Thoracic aorta (tissue), 2 donors: ENCODE measurements around the gene ZNF584. TPM values are rescaled to one million over a fixed set of nuclear protein-coding genes. Genes with fewer than 3 reads are reported as not detected.
A peak's percentile ranks its signal among the peaks of the same experiment; 100 is the strongest.
"Not testable (repeated sequence)": the region's sequence is repeated elsewhere in the genome, so short reads cannot be mapped to it uniquely, and the experiment has no call there.

Experiments
- ATAC-seq: fragments of 150-250 bp; one replicate; pipeline ENCODE4 v1.8.0; 2017; ENCODE audit warnings: low read depth; ENCODE audit not compliant: insufficient number of reproducible peaks, low FRiP score
- DNase-seq: peaks from one replicate; pipeline ENCODE4 v3.0.0-alpha.2; 2020; ENCODE audit warnings: low spot score
- H3K27ac ChIP-seq, 2 donors: fragments of 200-600 bp; sonication (generic); 1 replicate in 1 of 2; 2 replicates in 1 of 2; pipeline ENCODE4 v1.5.1; 2016; ENCODE audit warnings: mild to moderate bottlenecking in 2 of 2, moderate library complexity in 2 of 2
- H3K27me3 ChIP-seq: fragments of 200-600 bp; sonication (generic); replicated peaks from 2 replicates; pipeline ENCODE4 v1.6.0; 2016; ENCODE audit warnings: mild to moderate bottlenecking; ENCODE audit not compliant: insufficient read depth
- H3K36me3 ChIP-seq: fragments of 200-600 bp; sonication (generic); one replicate; pipeline ENCODE4 v1.5.1; 2016
- H3K4me1 ChIP-seq, 2 donors: fragments of 200-600 bp; sonication (generic); 1 replicate in 1 of 2; 2 replicates in 1 of 2; pipeline versions ENCODE4 v1.5.1 to v1.6.0; 2016; ENCODE audit warnings: low read depth in 2 of 2, mild to moderate bottlenecking in 1 of 2; ENCODE audit not compliant: control insufficient read depth in 1 of 2
- H3K4me3 ChIP-seq: fragments of 200-600 bp; sonication (generic); 2 replicates; pipeline ENCODE4 v1.5.1; 2016; ENCODE audit warnings: mild to moderate bottlenecking
- H3K9me3 ChIP-seq: fragments of 200-600 bp; sonication (generic); 2 replicates; pipeline ENCODE4 v1.5.1; 2016
- total RNA-seq, 2 donors: library from RNA; depleted of rRNA; stranded (reverse); fragments of >200 nt; gene quantifications; one replicate each; pipeline versions ENCODE4 v1.1.0 to v1.2.3, GENCODE V29; 2016
- TF ChIP-seq, protein P1 (sequence below): fragments of 200-600 bp; sonication (generic); IDR thresholded peaks from one replicate; pipeline ENCODE4 v1.5.1; 2019; ENCODE audit warnings: antibody characterized with exemption

The ZNF584 gene
- total RNA-seq, 2 donors from 2014 or later, result 18.7 to 31.5 TPM

DNA sequence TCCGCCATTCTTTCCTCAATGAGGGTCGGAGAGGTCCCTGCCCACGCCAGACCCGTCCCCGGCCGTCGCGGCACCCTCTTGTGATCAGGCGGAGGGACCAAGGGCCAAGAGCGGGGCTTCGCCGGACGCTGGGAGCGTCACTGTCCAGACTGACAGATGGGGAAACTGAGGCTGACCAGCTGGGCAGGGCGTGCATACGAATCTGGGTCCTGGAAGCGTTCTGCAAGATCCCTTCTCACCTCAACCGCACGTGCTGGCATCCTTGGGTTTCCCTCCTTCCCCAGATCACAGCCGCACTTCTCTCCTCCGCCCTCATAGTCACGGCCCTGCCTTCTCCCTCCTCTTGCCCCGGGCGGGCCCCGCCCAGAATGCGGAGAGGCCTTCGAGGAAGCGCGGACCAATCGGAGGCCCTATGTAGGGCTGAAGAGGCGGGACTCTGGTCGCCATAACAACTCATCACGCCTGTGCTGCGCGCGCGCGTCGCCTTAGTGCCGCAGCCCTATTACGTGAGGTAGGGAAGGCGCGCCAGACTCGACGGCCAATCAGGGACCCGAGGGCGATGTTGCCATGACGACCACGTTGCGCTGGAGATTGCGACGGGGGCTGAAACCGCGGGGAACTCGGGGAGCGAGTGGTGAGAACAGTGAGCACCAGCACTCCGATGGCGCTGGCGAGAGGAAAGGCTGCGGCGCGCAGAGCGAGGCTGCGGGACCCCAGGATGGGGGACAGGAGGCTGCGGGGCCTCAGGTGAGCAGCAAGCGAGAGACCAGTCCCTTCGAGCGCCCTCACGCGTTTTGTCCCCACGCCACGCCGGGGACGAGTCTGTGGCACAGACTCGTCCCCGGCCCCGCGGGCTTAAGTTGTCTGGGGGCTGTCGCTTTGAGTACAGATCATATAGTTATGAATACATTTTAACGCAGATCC lies 7.3 kb upstream of the ZNF584 start:
- DNase-seq (peak; percentile 97), ATAC-seq (peak; percentile 99)
- H3K27ac ChIP-seq, result peak overlapping the region in 1 of 2 donors; percentile 41
- peaks cover 7 to 15% of the 10 kb centered on the region in 2 donors for H3K4me1 ChIP-seq
- TF ChIP-seq, protein P1, sequence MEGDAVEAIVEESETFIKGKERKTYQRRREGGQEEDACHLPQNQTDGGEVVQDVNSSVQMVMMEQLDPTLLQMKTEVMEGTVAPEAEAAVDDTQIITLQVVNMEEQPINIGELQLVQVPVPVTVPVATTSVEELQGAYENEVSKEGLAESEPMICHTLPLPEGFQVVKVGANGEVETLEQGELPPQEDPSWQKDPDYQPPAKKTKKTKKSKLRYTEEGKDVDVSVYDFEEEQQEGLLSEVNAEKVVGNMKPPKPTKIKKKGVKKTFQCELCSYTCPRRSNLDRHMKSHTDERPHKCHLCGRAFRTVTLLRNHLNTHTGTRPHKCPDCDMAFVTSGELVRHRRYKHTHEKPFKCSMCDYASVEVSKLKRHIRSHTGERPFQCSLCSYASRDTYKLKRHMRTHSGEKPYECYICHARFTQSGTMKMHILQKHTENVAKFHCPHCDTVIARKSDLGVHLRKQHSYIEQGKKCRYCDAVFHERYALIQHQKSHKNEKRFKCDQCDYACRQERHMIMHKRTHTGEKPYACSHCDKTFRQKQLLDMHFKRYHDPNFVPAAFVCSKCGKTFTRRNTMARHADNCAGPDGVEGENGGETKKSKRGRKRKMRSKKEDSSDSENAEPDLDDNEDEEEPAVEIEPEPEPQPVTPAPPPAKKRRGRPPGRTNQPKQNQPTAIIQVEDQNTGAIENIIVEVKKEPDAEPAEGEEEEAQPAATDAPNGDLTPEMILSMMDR, result no peak
- no peaks in the 10 kb centered on the region for H3K36me3 ChIP-seq
- peak overlapping the region; percentile 76 for H3K4me3 ChIP-seq
- H3K9me3 ChIP-seq, result no peaks in the 10 kb centered on the region
- H3K27me3 ChIP-seq, result no peaks in the 10 kb centered on the region

DNA sequence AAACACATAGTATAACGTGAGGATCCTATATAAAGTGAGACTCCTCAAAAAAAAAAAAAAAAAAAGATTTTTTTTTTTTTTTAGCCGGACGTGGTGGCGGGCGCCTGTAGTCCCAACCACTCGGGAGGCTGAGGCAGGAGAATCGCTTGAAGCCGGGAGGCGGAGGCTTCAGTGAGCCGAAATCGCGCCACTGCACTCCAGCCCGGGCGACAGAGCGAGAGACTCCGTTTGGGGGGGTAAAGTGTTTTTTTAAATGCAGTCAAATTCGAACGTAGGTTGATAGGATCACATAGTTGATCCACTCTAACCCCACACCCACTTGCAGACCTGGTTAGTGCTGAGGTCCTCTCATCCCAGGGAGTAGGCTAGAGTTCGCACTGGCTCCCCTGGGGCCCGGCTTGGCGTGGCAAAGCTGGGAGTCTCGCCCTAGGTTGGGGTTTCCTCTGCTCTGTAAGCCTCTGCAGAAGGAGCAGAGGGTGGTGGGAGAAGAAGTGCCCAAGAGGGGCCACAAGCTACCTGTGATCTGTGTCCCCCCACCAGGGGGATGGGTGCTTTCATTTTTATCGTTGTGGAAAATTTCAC lies 6.5 kb upstream of the ZNF584 start:
- no peaks in the 10 kb centered on the region for H3K9me3 ChIP-seq
- ATAC-seq (no peak), DNase-seq (no peak)
- peaks cover 7 to 16% of the 10 kb centered on the region in 2 donors for H3K4me1 ChIP-seq
- TF ChIP-seq, protein P1, result no peak
- no peaks in the 10 kb centered on the region for H3K36me3 ChIP-seq
- no peak overlapping the region for H3K27ac ChIP-seq
- H3K27me3 ChIP-seq, result no peaks in the 10 kb centered on the region
- H3K4me3 ChIP-seq, result peak overlapping the region; percentile 76

DNA sequence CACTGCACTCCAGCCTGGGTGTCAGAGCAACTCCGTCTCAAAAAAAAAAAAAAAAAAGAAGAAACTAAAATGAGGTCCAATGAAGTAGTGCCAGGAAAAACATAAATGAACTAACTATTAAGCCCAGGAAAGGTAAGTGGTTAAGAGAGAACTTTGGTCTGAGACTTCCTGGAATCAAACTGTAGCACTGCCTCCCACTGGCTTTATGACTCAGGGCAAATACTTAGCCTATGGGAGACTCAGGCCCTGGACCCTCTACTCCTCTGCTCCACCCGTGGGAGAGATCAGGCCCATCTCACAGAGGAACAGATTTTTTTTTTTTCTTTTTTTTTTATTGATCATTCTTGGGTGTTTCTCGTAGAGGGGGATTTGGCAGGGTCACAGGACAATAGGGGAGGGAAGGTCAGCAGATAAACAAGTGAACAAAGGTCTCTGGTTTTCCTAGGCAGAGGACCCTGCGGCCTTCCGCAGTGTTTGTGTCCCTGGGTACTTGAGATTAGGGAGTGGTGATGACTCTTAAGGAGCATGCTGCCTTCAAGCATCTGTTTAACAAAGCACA lies 4.5 kb upstream of the ZNF584 start:
- not testable (repeated sequence) for H3K9me3 ChIP-seq, H3K36me3 ChIP-seq, H3K4me3 ChIP-seq, DNase-seq, ATAC-seq, H3K27ac ChIP-seq, H3K27me3 ChIP-seq
- peaks cover 13 to 28% of the 10 kb centered on the region in 2 donors for H3K4me1 ChIP-seq

DNA sequence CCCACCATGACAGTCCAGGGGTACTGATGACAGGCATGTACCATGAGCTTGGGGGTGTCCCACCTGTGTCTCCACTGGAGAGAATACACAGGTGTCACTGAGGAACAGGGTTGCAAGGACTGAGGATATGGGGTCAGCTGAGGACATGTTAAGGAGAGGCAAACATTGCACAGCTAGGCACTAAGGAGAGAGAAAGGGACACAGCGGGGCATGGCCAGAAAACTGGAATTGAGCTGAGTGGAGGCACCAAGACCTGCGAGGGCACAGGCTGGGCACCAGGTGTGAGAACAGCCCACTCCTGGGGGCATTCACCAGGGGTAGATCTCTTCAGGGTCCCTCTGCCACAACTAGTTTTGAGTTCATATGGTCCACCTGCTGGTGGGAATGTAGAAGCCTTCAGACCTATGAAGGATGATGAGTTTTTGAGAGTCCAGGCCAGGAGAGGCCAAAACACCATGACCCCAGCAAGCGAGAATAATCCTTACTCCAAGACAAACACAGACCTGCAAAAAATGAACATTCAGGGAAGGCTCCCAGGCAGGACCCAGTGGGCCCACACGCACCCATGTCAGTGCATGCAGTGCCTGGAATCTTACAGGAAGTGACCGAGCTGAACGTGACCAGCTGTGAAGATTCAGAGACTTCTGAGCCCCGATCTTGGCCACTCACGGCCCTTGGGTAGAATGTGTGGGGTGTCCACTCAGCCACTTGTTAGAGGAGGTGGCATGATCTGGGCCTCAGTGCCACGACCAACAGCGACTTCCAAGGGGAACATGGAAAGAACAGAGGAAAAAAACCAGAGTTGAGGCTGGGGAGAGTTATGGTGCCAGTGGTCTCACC lies 1.4 kb upstream of the ZNF584 start:
- Histone ChIP-seq H3K27ac (peak overlapping the region in 1 of 2 donors; percentile 79), H3K36me3 (no peaks in the 10 kb centered on the region), H3K4me1 (peaks cover 10 to 27% of the 10 kb centered on the region in 2 donors), H3K4me3 (peak overlapping the region; percentile 91), H3K27me3 (no peaks in the 10 kb centered on the region), H3K9me3 (no peaks in the 10 kb centered on the region)
- ATAC-seq, result no peak
- TF ChIP-seq, protein P1, result no peak
- no peak for DNase-seq

DNA sequence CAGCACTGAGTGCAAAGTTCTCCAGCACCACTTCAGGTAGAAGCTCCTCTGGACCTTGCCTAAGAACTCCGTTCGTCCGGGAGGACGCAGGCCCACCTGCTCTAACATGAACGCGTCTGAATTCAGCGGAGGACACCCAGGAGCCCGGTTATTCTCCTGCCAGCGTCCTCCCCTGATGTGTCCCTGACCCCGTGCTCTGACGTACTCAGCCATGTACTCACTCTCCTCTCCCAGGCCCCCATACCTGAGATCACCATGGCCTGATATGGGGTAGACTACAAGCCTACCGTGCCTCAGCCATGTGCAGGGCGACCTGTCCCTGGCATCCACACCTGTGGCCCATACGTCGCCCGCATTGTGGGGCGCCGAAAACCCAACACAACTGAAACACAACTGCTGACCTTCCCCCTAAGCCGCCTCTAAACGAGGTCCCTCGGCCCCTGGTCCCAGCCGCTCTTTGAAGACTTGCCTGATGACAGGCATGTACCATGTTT lies 744 bp upstream of the ZNF584 start:
- no peaks in the 10 kb centered on the region for H3K27me3 ChIP-seq
- H3K9me3 ChIP-seq, result no peaks in the 10 kb centered on the region
- H3K36me3 ChIP-seq, result no peaks in the 10 kb centered on the region
- TF ChIP-seq, protein P1, result no peak
- peak overlapping the region; percentile 91 for H3K4me3 ChIP-seq
- DNase-seq (no peak), ATAC-seq (no peak)
- peaks cover 10 to 26% of the 10 kb centered on the region in 2 donors for H3K4me1 ChIP-seq
- peak overlapping the region; percentile 74 to 79 for H3K27ac ChIP-seq
